Gastroesophageal sphincter (tissue), 3 donors: ENCODE measurements around the gene AFF3.

Source experiments
- POLR2AphosphoS5 ChIP-seq: sonication (generic); formaldehyde crosslinking; IDR thresholded peaks from one replicate; pipeline ENCODE4 v1.6.1; 2017; ENCODE audit warnings: antibody characterized with exemption
- TF ChIP-seq, protein P1 (sequence below), 4 experiments: fragments of 200-600 bp in 2 of 4; fragments of 450-650 bp in 2 of 4; sonication (generic) in 1 of 4; IDR thresholded peaks; one replicate each; pipeline ENCODE4 v1.5.1; 2017 to 2019; ENCODE audit warnings: antibody characterized with exemption in 4 of 4, mild to moderate bottlenecking in 2 of 4, moderate library complexity in 2 of 4

DNA sequence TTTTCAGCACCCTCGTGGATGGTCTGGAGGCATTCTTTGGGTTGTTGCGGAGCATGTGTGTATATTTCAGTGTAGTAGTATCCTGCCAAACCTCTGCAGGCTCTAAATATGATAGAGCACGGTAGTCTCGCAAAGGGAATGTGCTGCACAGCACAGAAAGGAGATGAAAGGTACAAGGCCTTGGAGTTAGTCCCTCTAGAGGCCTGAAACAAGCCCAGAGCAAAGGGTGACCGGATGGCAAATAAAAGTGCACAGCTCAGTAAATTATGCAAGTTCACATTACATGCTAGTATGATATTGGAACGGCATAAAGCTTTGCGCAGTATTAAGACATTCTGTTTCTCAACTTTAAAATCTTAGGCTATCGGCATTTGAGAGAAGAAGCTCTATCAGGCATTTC, 358.1 kb downstream of the AFF3 start:
- TF ChIP-seq, protein P1, sequence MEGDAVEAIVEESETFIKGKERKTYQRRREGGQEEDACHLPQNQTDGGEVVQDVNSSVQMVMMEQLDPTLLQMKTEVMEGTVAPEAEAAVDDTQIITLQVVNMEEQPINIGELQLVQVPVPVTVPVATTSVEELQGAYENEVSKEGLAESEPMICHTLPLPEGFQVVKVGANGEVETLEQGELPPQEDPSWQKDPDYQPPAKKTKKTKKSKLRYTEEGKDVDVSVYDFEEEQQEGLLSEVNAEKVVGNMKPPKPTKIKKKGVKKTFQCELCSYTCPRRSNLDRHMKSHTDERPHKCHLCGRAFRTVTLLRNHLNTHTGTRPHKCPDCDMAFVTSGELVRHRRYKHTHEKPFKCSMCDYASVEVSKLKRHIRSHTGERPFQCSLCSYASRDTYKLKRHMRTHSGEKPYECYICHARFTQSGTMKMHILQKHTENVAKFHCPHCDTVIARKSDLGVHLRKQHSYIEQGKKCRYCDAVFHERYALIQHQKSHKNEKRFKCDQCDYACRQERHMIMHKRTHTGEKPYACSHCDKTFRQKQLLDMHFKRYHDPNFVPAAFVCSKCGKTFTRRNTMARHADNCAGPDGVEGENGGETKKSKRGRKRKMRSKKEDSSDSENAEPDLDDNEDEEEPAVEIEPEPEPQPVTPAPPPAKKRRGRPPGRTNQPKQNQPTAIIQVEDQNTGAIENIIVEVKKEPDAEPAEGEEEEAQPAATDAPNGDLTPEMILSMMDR (IDR thresholded peaks at IDR 0.05) = no peak
- no peak for TF ChIP-seq POLR2AphosphoS5
